GM12878 (cell line): ENCODE results near the gene C5. TPM values are rescaled to one million over a fixed set of nuclear protein-coding genes. Genes with fewer than 3 reads are reported as not detected.

ENCODE experiments used
- ATAC-seq: fragments of 200-7000 bp; cut with Tn5 transposase; 3 replicates; pipeline ENCODE4 v1.9.1; 2020; ENCODE audit warnings: mild to moderate bottlenecking, moderate library complexity
- BruUV-seq: library from RNA; stranded (reverse); fragments of 400-500 nt; replicated peaks from 2 replicates; lab custom pipeline; 2021; lab: Mats Ljungman, UMichigan
- CTCF ChIA-PET: fragments of 300-600 bp; sonication (Branson Sonifier 250); formaldehyde crosslinking; extraction: SDS; loops from one replicate; lab custom pipeline; 2021; ENCODE audit warnings: inconsistent platforms; lab: Yijun Ruan, JAX
- POLR2A ChIA-PET: fragments of 350-600 bp; formaldehyde crosslinking; extraction: SDS; loops from one replicate; lab custom pipeline; 2021; ENCODE audit warnings: inconsistent platforms; lab: Charles Lee
- RAD21 ChIA-PET: fragments of 300-600 bp; sonication (Branson Sonifier 250); formaldehyde crosslinking; loops from one replicate; lab custom pipeline; 2023; ENCODE audit warnings: antibody characterized with exemption; ENCODE audit not compliant: unreplicated experiment; lab: Charles Lee
- SMC1A ChIA-PET: fragments of 300-600 bp; sonication (Branson Sonifier 250); formaldehyde crosslinking; loops from one replicate; lab custom pipeline; 2023; ENCODE audit not compliant: unreplicated experiment, uncharacterized antibody; lab: Charles Lee
- DNase-seq: peaks from one replicate; pipeline ENCODE4 v3.0.0-alpha.2; 2011; ENCODE audit warnings: low read depth, low spot score
- FAIRE-seq: peaks from 3 replicates; lab custom pipeline; 2011; peaks lifted over from hg19 to GRCh38; lab: Jason Lieb, UNC
- H2AFZ ChIP-seq: 2 replicates; pipeline ENCODE4 v1.6.0; 2011; ENCODE audit warnings: low read depth, low read length, control low read depth; ENCODE audit not compliant: control insufficient read depth
- H3K27ac ChIP-seq: 2 replicates; pipeline ENCODE4 v1.5.1; 2011; ENCODE audit warnings: control low read depth; ENCODE audit not compliant: control insufficient read depth, insufficient read depth
- H3K27me3 ChIP-seq, 2 experiments: replicated peaks in 1 of 2; 2 replicates each; pipeline versions ENCODE4 v1.6.0 to v1.6.1; 2011; ENCODE audit warnings: low read length in 1 of 2; ENCODE audit not compliant: control insufficient read depth in 2 of 2, insufficient read depth in 2 of 2
- H3K36me3 ChIP-seq, 2 experiments: 2 replicates each; pipeline ENCODE4 v1.5.1; 2011; ENCODE audit warnings: low read length in 1 of 2; ENCODE audit not compliant: control insufficient read depth in 2 of 2, insufficient read depth in 2 of 2
- H3K4me1 ChIP-seq: 2 replicates; pipeline ENCODE4 v1.6.1; 2011; ENCODE audit warnings: mild to moderate bottlenecking, low read length, moderate library complexity, mixed read lengths; ENCODE audit not compliant: control insufficient read depth, insufficient read depth
- H3K4me2 ChIP-seq: 2 replicates; pipeline ENCODE4 v1.6.0; 2011; ENCODE audit warnings: control low read depth; ENCODE audit not compliant: control insufficient read depth, insufficient read depth
- H3K4me3 ChIP-seq: fragments of 200-600 bp; sonication (generic); 2 replicates; pipeline ENCODE4 v1.5.1; 2016
- H3K79me2 ChIP-seq: 2 replicates; pipeline ENCODE4 v1.6.0; 2011; ENCODE audit warnings: low read length; ENCODE audit not compliant: control insufficient read depth, insufficient read depth
- H3K9ac ChIP-seq: 2 replicates; pipeline ENCODE4 v1.8.0; 2011; ENCODE audit warnings: low read length, control low read depth, mixed read lengths; ENCODE audit not compliant: control insufficient read depth, insufficient read depth
- H3K9me3 ChIP-seq: replicated peaks from 3 replicates; pipeline ENCODE4 v1.5.1; 2011; ENCODE audit warnings: mild to moderate bottlenecking, low read length; ENCODE audit not compliant: control insufficient read depth, insufficient read depth
- H4K20me1 ChIP-seq: 2 replicates; pipeline ENCODE4 v1.6.0; 2011; ENCODE audit not compliant: control insufficient read depth, insufficient read depth
- BACH1 ChIP-seq: fragments of 450-650 bp; IDR thresholded peaks from 2 replicates; pipeline ENCODE4 v1.6.1; 2017; ENCODE audit warnings: mild to moderate bottlenecking, borderline replicate concordance
- CBFB ChIP-seq: IDR thresholded peaks from 2 replicates; pipeline ENCODE4 v1.6.1; 2016; ENCODE audit warnings: antibody characterized with exemption, low read depth
- CBX5 ChIP-seq: sonication (generic); IDR thresholded peaks from 2 replicates; pipeline ENCODE4 v1.6.1; 2016; ENCODE audit warnings: low read depth, moderate library complexity, mild to moderate bottlenecking, inconsistent platforms
- CHD1 ChIP-seq: IDR thresholded peaks from 2 replicates; pipeline ENCODE4 v1.6.1; 2012; ENCODE audit warnings: low read depth, low read length, improper control_type of control experiment
- DPF2 ChIP-seq: fragments of 450-650 bp; IDR thresholded peaks from 2 replicates; pipeline ENCODE4 v1.6.1; 2017; ENCODE audit warnings: mild to moderate bottlenecking
- FOXM1 ChIP-seq: IDR thresholded peaks from 2 replicates; pipeline ENCODE4 v1.6.1; 2012; ENCODE audit warnings: low read depth, mild to moderate bottlenecking, inconsistent platforms, low read length, moderate library complexity
- IKZF1 ChIP-seq: fragments of 450-650 bp; conservative IDR thresholded peaks from 2 replicates; pipeline ENCODE4 v1.6.1; 2017; ENCODE audit warnings: antibody characterized with exemption, mild to moderate bottlenecking
- JUNB ChIP-seq: IDR thresholded peaks from 2 replicates; pipeline ENCODE4 v1.6.1; 2016; ENCODE audit warnings: antibody characterized with exemption, mild to moderate bottlenecking
- JUND ChIP-seq: IDR thresholded peaks from 2 replicates; pipeline ENCODE4 v1.6.1; 2012; ENCODE audit warnings: low read depth, mild to moderate bottlenecking, low read length, improper control_type of control experiment, moderate library complexity
- LARP7 ChIP-seq: fragments of 450-650 bp; IDR thresholded peaks from 2 replicates; pipeline ENCODE4 v1.6.1; 2017; ENCODE audit warnings: mild to moderate bottlenecking
- MEF2A ChIP-seq: IDR thresholded peaks from 2 replicates; pipeline ENCODE4 v1.6.1; 2011; ENCODE audit warnings: low read depth, mild to moderate bottlenecking, low read length, moderate library complexity; ENCODE audit not compliant: insufficient read depth
- MYB ChIP-seq: fragments of 150-350 bp; IDR thresholded peaks from 2 replicates; pipeline ENCODE4 v1.6.1; 2014; ENCODE audit warnings: mild to moderate bottlenecking, low read depth, low read length, borderline replicate concordance
- NRF1 ChIP-seq: conservative IDR thresholded peaks from 2 replicates; pipeline ENCODE4 v1.6.1; 2011; ENCODE audit warnings: mild to moderate bottlenecking, low read depth, low read length, improper control_type of control experiment
- POLR2A ChIP-seq: IDR thresholded peaks from 2 replicates; pipeline ENCODE4 v1.6.1; 2011; ENCODE audit warnings: low read depth, mild to moderate bottlenecking, low read length
- POLR2AphosphoS5 ChIP-seq: IDR thresholded peaks from 2 replicates; pipeline ENCODE4 v1.6.1; 2011; ENCODE audit warnings: mild to moderate bottlenecking, low read length, inconsistent platforms
- RB1 ChIP-seq: fragments of 450-650 bp; formaldehyde crosslinking; IDR thresholded peaks from 2 replicates; pipeline ENCODE4 v1.6.1; 2017; ENCODE audit warnings: mild to moderate bottlenecking, borderline replicate concordance
- RBBP5 ChIP-seq: fragments of 200-600 bp; sonication (generic); conservative IDR thresholded peaks from 2 replicates; pipeline ENCODE4 v1.6.1; 2016
- SREBF1 ChIP-seq: IDR thresholded peaks from 2 replicates; pipeline ENCODE4 v1.6.1; 2012; ENCODE audit warnings: mild to moderate bottlenecking, low read length
- TCF7 ChIP-seq: IDR thresholded peaks from 2 replicates; pipeline ENCODE4 v1.6.1; 2014; ENCODE audit warnings: antibody characterized with exemption, borderline replicate concordance
- ZNF622 ChIP-seq: fragments of 450-650 bp; IDR thresholded peaks from 2 replicates; pipeline ENCODE4 v1.6.1; 2017; ENCODE audit warnings: mild to moderate bottlenecking, inconsistent platforms
- WGBS: methylation state at CpG from one replicate; pipeline ENCODE4 v1.1.6; 2016; ENCODE audit warnings: low lambda C conversion rate; ENCODE audit not compliant: insufficient replicate concordance, insufficient coverage; ENCODE audit errors: missing lambda C conversion rate; 5-methylcytosine and 5-hydroxymethylcytosine counted together
- in situ Hi-C: fragments of 300-500 bp; cut with MboI; formaldehyde crosslinking; loops from 9 replicates; pipeline ENCODE4 v1.14.3; 2018; ENCODE audit warnings: mixed read lengths
- intact Hi-C: fragments of 100-400 bp; cut with micrococcal nuclease; formaldehyde crosslinking; loops from one replicate; pipeline ENCODE4 v1.14.2; 2022; ENCODE audit not compliant: unreplicated experiment
- polyA plus RNA-seq, 11 experiments: library from polyadenylated mRNA; depleted of rRNA in 4 of 11; unstranded in 6 of 11; stranded (reverse) in 5 of 11; fragments of >200 nt; fragmentation: Nextera tagmentation in 4 of 11; fragmentation: Illumina TruSeq in 1 of 11; extraction: Ambion mirVana in 4 of 11; extraction: Trizol in 1 of 11; gene quantifications; 1 replicate in 1 of 11; 2 replicates in 10 of 11; pipeline versions ENCODE4 v1.2.1 to v1.2.3, GENCODE V29; 2011 to 2016; ENCODE audit warnings: inconsistent platforms in 2 of 11, missing spikeins in 2 of 11, low read depth in 1 of 11
- total RNA-seq, 4 experiments: library from RNA; depleted of rRNA in 3 of 4; stranded (reverse); fragments of >200 nt in 3 of 4; fragmentation: Illumina TruSeq in 1 of 4; extraction: Trizol in 1 of 4; gene quantifications; 2 replicates each; pipeline versions ENCODE4 v1.2.1 to v1.2.3, GENCODE V29; 2013 to 2021
- TF ChIP-seq, protein P1 (sequence below): IDR thresholded peaks from 2 replicates; pipeline ENCODE4 v1.6.1; 2012; ENCODE audit warnings: low read depth, low read length, improper control_type of control experiment
- TF ChIP-seq, protein P2 (sequence below): fragments of 450-650 bp; IDR thresholded peaks from 2 replicates; pipeline ENCODE4 v1.6.1; 2016; ENCODE audit warnings: mild to moderate bottlenecking
- TF ChIP-seq, protein P3 (sequence below): IDR thresholded peaks from 2 replicates; pipeline ENCODE4 v1.6.1; 2012; ENCODE audit warnings: low read depth, low read length, improper control_type of control experiment

The C5 gene
- total and polyA plus RNA-seq, 10 of the 15 experiments (the other 5 are each of a cell fraction or from before 2014, with no cell fraction given), result 0.39 to 2.2 (median 1.2) TPM

DNA sequence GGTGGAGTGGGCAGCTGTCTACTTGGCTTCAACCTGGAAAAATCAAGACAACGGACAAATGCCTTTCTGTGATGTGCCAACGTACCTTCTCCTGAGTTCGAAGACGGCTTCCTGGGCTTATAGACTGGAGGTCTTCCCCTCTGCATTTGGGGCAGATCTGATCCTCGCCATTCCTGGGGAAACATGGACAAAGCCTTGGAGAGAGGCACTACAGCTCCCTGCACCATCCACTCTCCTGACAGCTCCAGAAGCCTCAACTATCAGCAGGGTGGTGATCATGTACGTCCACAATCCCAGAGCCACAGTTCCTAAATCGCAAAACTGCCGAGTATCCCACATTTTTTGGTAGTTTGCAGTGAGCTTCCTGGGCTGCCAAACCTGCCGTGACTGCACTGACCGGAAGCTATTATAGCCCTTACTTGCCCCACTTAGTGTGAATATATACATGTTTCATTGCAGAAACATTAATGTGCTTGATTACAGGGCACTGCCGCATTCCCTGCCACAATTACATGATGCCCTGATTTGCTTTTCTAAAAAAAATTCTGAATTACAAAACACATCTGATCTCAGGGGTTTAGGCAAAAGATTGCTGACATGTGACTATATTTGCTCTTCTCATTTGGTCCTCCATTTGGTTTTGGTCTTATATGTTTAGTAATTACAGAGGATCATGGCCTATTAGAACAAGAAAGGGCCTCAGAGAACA is 126.3 kb downstream of the C5 start:
- Histone ChIP-seq H3K27me3 (no peaks in the 10 kb centered on the region), H2AFZ (no peak overlapping the region), H4K20me1 (no peaks in the 10 kb centered on the region), H3K9ac (peak overlapping the region; percentile 99), H3K4me1 (peaks cover 46% of the 10 kb centered on the region), H3K36me3 (peaks cover 9 to 10% of the 10 kb centered on the region in 2 experiments), H3K4me2 (peak overlapping the region; percentile 38), H3K4me3 (peak overlapping the region; percentile 88), H3K79me2 (peaks cover 98% of the 10 kb centered on the region), H3K9me3 (no peaks in the 10 kb centered on the region), H3K27ac (peak overlapping the region; percentile 99)
- BruUV-seq, result no TSS peak
- ChIA-PET RAD21 (interaction anchor here (0.8 to 11.9 kb wide), 5 partner anchors 8 to 168 kb away, joined by 3 to 196 read pairs (median 15); no protein-coding TSS in a partner anchor), POLR2A (interaction anchor here (1.0 to 18.1 kb wide), 9 partner anchors 8 to 275 kb away, joined by 3 to 383 read pairs (median 10); partner anchors contain the start of genes FBXW2 and PHF19), CTCF (interaction anchor here (0.6 to 7.6 kb wide), 9 partner anchors 11 to 207 kb away, joined by 3 to 110 read pairs (median 5); no protein-coding TSS in a partner anchor), SMC1A (interaction anchor here (1.2 to 26.1 kb wide), 8 partner anchors 8 to 55 kb away, joined by 3 to 522 read pairs (median 12); no protein-coding TSS in a partner anchor)
- FAIRE-seq (no peak), ATAC-seq (no peak), DNase-seq (no peak)
- in situ Hi-C loops, result no loop called here
- 14% methylated on average over 11 of the region's 11 CpGs for whole genome bisulfite sequencing
- intact Hi-C loops, result loop anchor here (10.0 kb wide), 1 partner anchor 339 kb away; the partner anchor contains the start of gene CDK5RAP2
- no peak for TF ChIP-seq CBFB
- TF ChIP-seq IKZF1, result peak; percentile 50; the same call in 1 of the 2 replicates
- TF ChIP-seq, protein P1, sequence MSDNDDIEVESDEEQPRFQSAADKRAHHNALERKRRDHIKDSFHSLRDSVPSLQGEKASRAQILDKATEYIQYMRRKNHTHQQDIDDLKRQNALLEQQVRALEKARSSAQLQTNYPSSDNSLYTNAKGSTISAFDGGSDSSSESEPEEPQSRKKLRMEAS, result no peak
- no peak for TF ChIP-seq ZNF622
- TF ChIP-seq JUND, result no peak
- TF ChIP-seq LARP7, result peak; percentile 49
- TF ChIP-seq NRF1, result no peak
- no peak for TF ChIP-seq CBX5
- TF ChIP-seq, protein P2, sequence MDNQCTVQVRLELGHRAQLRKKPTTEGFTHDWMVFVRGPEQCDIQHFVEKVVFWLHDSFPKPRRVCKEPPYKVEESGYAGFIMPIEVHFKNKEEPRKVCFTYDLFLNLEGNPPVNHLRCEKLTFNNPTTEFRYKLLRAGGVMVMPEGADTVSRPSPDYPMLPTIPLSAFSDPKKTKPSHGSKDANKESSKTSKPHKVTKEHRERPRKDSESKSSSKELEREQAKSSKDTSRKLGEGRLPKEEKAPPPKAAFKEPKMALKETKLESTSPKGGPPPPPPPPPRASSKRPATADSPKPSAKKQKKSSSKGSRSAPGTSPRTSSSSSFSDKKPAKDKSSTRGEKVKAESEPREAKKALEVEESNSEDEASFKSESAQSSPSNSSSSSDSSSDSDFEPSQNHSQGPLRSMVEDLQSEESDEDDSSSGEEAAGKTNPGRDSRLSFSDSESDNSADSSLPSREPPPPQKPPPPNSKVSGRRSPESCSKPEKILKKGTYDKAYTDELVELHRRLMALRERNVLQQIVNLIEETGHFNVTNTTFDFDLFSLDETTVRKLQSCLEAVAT, result peak; percentile 58; the same call in 1 of the 2 replicates
- peak; percentile 53; the same call in 1 of the 2 replicates for TF ChIP-seq BACH1
- peak; percentile 81 for TF ChIP-seq POLR2AphosphoS5
- TF ChIP-seq JUNB, result no peak
- no peak for TF ChIP-seq MEF2A
- no peak for TF ChIP-seq SREBF1
- TF ChIP-seq RBBP5, result no peak
- no peak for TF ChIP-seq RB1
- 0 out of 2 replicates have a peak, but pooled peaks have one; percentile 80 for TF ChIP-seq CHD1
- TF ChIP-seq TCF7, result no peak
- TF ChIP-seq FOXM1, result no peak
- TF ChIP-seq, protein P3, sequence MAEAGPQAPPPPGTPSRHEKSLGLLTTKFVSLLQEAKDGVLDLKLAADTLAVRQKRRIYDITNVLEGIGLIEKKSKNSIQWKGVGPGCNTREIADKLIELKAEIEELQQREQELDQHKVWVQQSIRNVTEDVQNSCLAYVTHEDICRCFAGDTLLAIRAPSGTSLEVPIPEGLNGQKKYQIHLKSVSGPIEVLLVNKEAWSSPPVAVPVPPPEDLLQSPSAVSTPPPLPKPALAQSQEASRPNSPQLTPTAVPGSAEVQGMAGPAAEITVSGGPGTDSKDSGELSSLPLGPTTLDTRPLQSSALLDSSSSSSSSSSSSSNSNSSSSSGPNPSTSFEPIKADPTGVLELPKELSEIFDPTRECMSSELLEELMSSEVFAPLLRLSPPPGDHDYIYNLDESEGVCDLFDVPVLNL, result no peak
- TF ChIP-seq MYB, result no peak
- TF ChIP-seq DPF2, result no peak
- TF ChIP-seq POLR2A, result peak; percentile 56
